K562 (cell line): ENCODE results near the gene IGFBPL1. TPM values are rescaled to one million over a fixed set of nuclear protein-coding genes. Genes with fewer than 3 reads are reported as not detected.

ENCODE experiments used
- ATAC-seq: fragments of 200-7000 bp; cut with Tn5 transposase; 3 replicates; pipeline ENCODE4 v1.9.1; 2020; ENCODE audit warnings: moderate library complexity
- BruUV-seq: library from RNA; stranded (reverse); fragments of 400-500 nt; replicated peaks from 2 replicates; lab custom pipeline; 2021; lab: Mats Ljungman, UMichigan
- CTCF ChIA-PET: fragments of 300-600 bp; formaldehyde crosslinking; extraction: SDS; loops from one replicate; lab custom pipeline; 2021; ENCODE audit warnings: low intra/inter-chr PET ratio; lab: Yijun Ruan, JAX
- POLR2A ChIA-PET: fragments of 300-600, 350-650 bp; sonication (Branson Sonifier 250); formaldehyde crosslinking; extraction: SDS; loops from one replicate; lab custom pipeline; 2021; ENCODE audit warnings: antibody characterized with exemption, inconsistent platforms; lab: Yijun Ruan, JAX
- DNase-seq, 4 experiments: peaks; one replicate each; pipeline versions ENCODE4 v3.0.0 to v3.0.0-alpha.2; 2011 to 2018; ENCODE audit warnings: low spot score in 3 of 4, mixed read lengths in 3 of 4; ENCODE audit errors: extremely low read depth in 1 of 4
- FAIRE-seq: peaks from 2 replicates; lab custom pipeline; 2011; peaks lifted over from hg19 to GRCh38; lab: Jason Lieb, UNC
- H2AFZ ChIP-seq: 2 replicates; pipeline ENCODE4 v1.6.0; 2011; ENCODE audit warnings: low read depth, low read length, control low read depth, inconsistent platforms
- H3K27ac ChIP-seq: fragments of 200-600 bp; 3 replicates; pipeline ENCODE4 v1.8.0; 2011; ENCODE audit warnings: low read depth, mild to moderate bottlenecking, control low read depth, inconsistent platforms, low read length, moderate library complexity, mixed read lengths; ENCODE audit errors: extremely low read depth
- H3K27me3 ChIP-seq, 2 experiments: fragments of 300-600 bp in 1 of 2; 2 replicates in 1 of 2; 3 replicates in 1 of 2; pipeline versions ENCODE4 v1.6.0 to v1.8.0; 2011; ENCODE audit warnings: inconsistent platforms in 2 of 2, low read length in 2 of 2, mild to moderate bottlenecking in 1 of 2, mixed read lengths in 1 of 2, moderate library complexity in 1 of 2; ENCODE audit not compliant: control insufficient read depth in 2 of 2, insufficient read depth in 2 of 2
- H3K36me3 ChIP-seq: fragments of 300-600 bp; 3 replicates; pipeline ENCODE4 v1.8.0; 2011; ENCODE audit warnings: mild to moderate bottlenecking, low read length, inconsistent platforms; ENCODE audit not compliant: control insufficient read depth, insufficient read depth
- H3K4me1 ChIP-seq, 2 experiments: fragments of 200-600 bp in 1 of 2; replicated peaks in 1 of 2; 2 replicates in 1 of 2; 3 replicates in 1 of 2; pipeline versions ENCODE4 v1.5.1 to v1.8.0; 2011; ENCODE audit warnings: inconsistent platforms in 2 of 2, low read length in 2 of 2, mild to moderate bottlenecking in 1 of 2, mixed read lengths in 1 of 2, moderate library complexity in 1 of 2; ENCODE audit not compliant: control insufficient read depth in 2 of 2, insufficient read depth in 2 of 2
- H3K4me2 ChIP-seq: 2 replicates; pipeline ENCODE4 v1.6.1; 2011; ENCODE audit warnings: low read length, control low read depth, inconsistent platforms, mixed read lengths; ENCODE audit not compliant: insufficient read depth
- H3K4me3 ChIP-seq: fragments of 200-600 bp; sonication (generic), shearing (Covaris generic); 2 replicates; pipeline ENCODE4 v1.5.1; 2016; ENCODE audit warnings: control low read depth, inconsistent platforms
- H3K79me2 ChIP-seq: fragments of 200-600 bp; 3 replicates; pipeline ENCODE4 v1.8.0; 2011; ENCODE audit warnings: low read length, inconsistent platforms; ENCODE audit not compliant: control insufficient read depth, insufficient read depth
- H3K9ac ChIP-seq, 2 experiments: 2 replicates each; pipeline versions ENCODE4 v1.6.0 to v1.6.1; 2011; ENCODE audit warnings: low read depth in 2 of 2, low read length in 2 of 2, control low read depth in 1 of 2, inconsistent platforms in 1 of 2, mild to moderate bottlenecking in 1 of 2, mixed read lengths in 1 of 2; ENCODE audit not compliant: insufficient read depth in 1 of 2
- H3K9me1 ChIP-seq: one replicate; pipeline ENCODE4 v1.6.0; 2011; ENCODE audit warnings: inconsistent platforms, mild to moderate bottlenecking, low read length, moderate library complexity; ENCODE audit not compliant: control insufficient read depth, insufficient read depth
- H3K9me3 ChIP-seq: replicated peaks from 2 replicates; pipeline ENCODE4 v1.5.1; 2011; ENCODE audit warnings: low read depth, low read length, inconsistent platforms; ENCODE audit not compliant: control insufficient read depth, insufficient read depth
- H4K20me1 ChIP-seq: replicated peaks from 2 replicates; pipeline ENCODE4 v1.6.1; 2011; ENCODE audit warnings: low read length, inconsistent platforms, mixed read lengths; ENCODE audit not compliant: control insufficient read depth, insufficient read depth
- ARNT ChIP-seq, 2 experiments: fragments of 450-650 bp; IDR thresholded peaks; 2 replicates each; pipeline ENCODE4 v1.6.1; 2016; ENCODE audit warnings: mild to moderate bottlenecking in 1 of 2
- EHMT2 ChIP-seq: fragments of 450-650 bp; IDR thresholded peaks from 2 replicates; pipeline ENCODE4 v1.6.1; 2018; ENCODE audit warnings: antibody characterized with exemption
- ETS2 ChIP-seq: IDR thresholded peaks from 2 replicates; pipeline ENCODE4 v1.6.1; 2016; ENCODE audit warnings: borderline replicate concordance, missing genetic modification characterization, mild to moderate bottlenecking, moderate library complexity, missing compliant biosample characterization; ENCODE audit not compliant: poor library complexity, severe bottlenecking
- GABPA ChIP-seq: fragments of 200-800 bp; sonication (Bioruptor generic); conservative IDR thresholded peaks from 2 replicates; pipeline ENCODE4 v1.6.1; 2016; ENCODE audit warnings: low read depth, missing genetic modification characterization, missing compliant biosample characterization
- HDAC8 ChIP-seq: fragments of 450-650 bp; IDR thresholded peaks from 2 replicates; pipeline ENCODE4 v1.6.1; 2016; ENCODE audit warnings: mild to moderate bottlenecking, missing genetic modification characterization, moderate library complexity, missing compliant biosample characterization
- MEF2A ChIP-seq: IDR thresholded peaks from 2 replicates; pipeline ENCODE4 v1.6.1; 2011; ENCODE audit warnings: low read depth, mild to moderate bottlenecking, low read length, moderate library complexity; ENCODE audit not compliant: control insufficient read depth
- STAT6 ChIP-seq: sonication (generic); formaldehyde crosslinking; IDR thresholded peaks from 2 replicates; pipeline ENCODE4 v1.8.1; 2023; ENCODE audit warnings: mild to moderate bottlenecking, missing genetic modification reagents
- ZNF212 ChIP-seq: fragments of 450-650 bp; formaldehyde crosslinking; IDR thresholded peaks from 2 replicates; pipeline ENCODE4 v1.4.0; 2020; ENCODE audit warnings: mild to moderate bottlenecking
- ZNF280B ChIP-seq: fragments of 250-450 bp; sonication (Bioruptor Pico); IDR thresholded peaks from 2 replicates; pipeline ENCODE4 v1.5.1; 2021; ENCODE audit warnings: mild to moderate bottlenecking
- ZNF449 ChIP-seq: fragments of 250-450 bp; sonication (Bioruptor Pico); IDR thresholded peaks from 2 replicates; pipeline ENCODE4 v1.8.0; 2022; ENCODE audit warnings: moderate library complexity, mild to moderate bottlenecking, inconsistent platforms
- WGBS: fragments of 100-300 bp; shearing (Covaris generic); methylation state at CpG from one replicate; pipeline ENCODE4 v1.1.6; 2016; ENCODE audit warnings: low coverage, mixed read lengths; ENCODE audit not compliant: insufficient coverage; ENCODE audit errors: missing lambda C conversion rate; 5-methylcytosine and 5-hydroxymethylcytosine counted together
- in situ Hi-C: fragments of 300-500 bp; cut with MboI; formaldehyde crosslinking; loops from 4 replicates; pipeline ENCODE4 v1.15.0; 2018; ENCODE audit warnings: inconsistent platforms, mixed read lengths
- intact Hi-C: fragments of 100-400 bp; cut with micrococcal nuclease; formaldehyde crosslinking; loops from 2 replicates; pipeline ENCODE4 v1.14.2; 2022
- polyA plus RNA-seq, 8 experiments: library from polyadenylated mRNA; depleted of rRNA in 4 of 8; stranded (reverse) in 5 of 8; unstranded in 3 of 8; fragments of >200 nt; fragmentation: Nextera tagmentation in 2 of 8; fragmentation: Illumina TruSeq in 1 of 8; extraction: Ambion mirVana in 2 of 8; extraction: Trizol in 1 of 8; gene quantifications; 2 replicates each; pipeline versions ENCODE4 v1.2.1 to v1.2.3, GENCODE V29; 2011 to 2014; ENCODE audit warnings: inconsistent platforms in 1 of 8, missing spikeins in 1 of 8
- total RNA-seq, 7 experiments: library from RNA; depleted of rRNA in 6 of 7; stranded (reverse); fragments of >200 nt in 6 of 7; fragmentation: Illumina TruSeq in 2 of 7; extraction: Trizol in 2 of 7; gene quantifications; 2 replicates each; pipeline versions ENCODE4 v1.2.1 to v1.2.3, GENCODE V29; 2011 to 2021; ENCODE audit warnings: low replicate concordance in 1 of 7

The IGFBPL1 gene
- total and polyA plus RNA-seq, 9 of the 15 experiments (the other 6 are each of a cell fraction or from before 2014, with no cell fraction given): not detected

- TF ChIP-seq STAT6 (CRISPR knock-in tag) (no peak), ARNT (IDR thresholded peaks at IDR 0.05) (no peak), EHMT2 (no peak)
These were observed 48.1 kb downstream of the IGFBPL1 start (continued) for GRCh38 chr9:38376021-38376670.

- no peak overlapping the region for H3K4me3 ChIP-seq
- TF ChIP-seq ZNF449 (CRISPR knock-in tag) (no peak), HDAC8 (no peak), ZNF280B (CRISPR knock-in tag) (no peak), ZNF212 (no peak), ETS2 (tag) (no peak), MEF2A (no peak), GABPA (tag) (no peak)
- TF ChIP-seq, all 486 proteins: peak for 0
These were observed 48.7 kb downstream of the IGFBPL1 start for GRCh38 chr9:38375572-38375963.

More at GRCh38 chr9:38375572-38375963, 48.7 kb downstream of the IGFBPL1 start:
- Histone ChIP-seq H3K9me3 (no peaks in the 10 kb centered on the region), H3K36me3 (no peaks in the 10 kb centered on the region), H3K9ac (no peak overlapping the region; a peak in 1 of 4 replicates), H3K4me2 (no peak overlapping the region), H3K27ac (no peak overlapping the region), H3K9me1 (no peaks in the 10 kb centered on the region), H3K27me3 (peaks cover 10 to 14% of the 10 kb centered on the region in 2 experiments; a peak in 3 of 5 replicates), H4K20me1 (0 out of 2 replicates have a peak, but pooled peaks cover 4% of the 10 kb centered on the region), H3K79me2 (no peaks in the 10 kb centered on the region), H3K4me1 (peaks cover 1 to 5% of the 10 kb centered on the region in 2 experiments; a peak in 2 of 5 replicates), H2AFZ (no peak overlapping the region)
- FAIRE-seq: no peak
- no TSS peak for BruUV-seq
- no peak for ATAC-seq
- WGBS: 7% methylated on average over 10 of the region's 10 CpGs
- CTCF ChIA-PET: no interaction called here
- intact Hi-C loops: no loop called here
- POLR2A ChIA-PET: no interaction called here
- in situ Hi-C loops: no loop called here
- no peak for DNase-seq
